H9 (cell line): ENCODE data around the gene SOHLH1. TPM values are rescaled to one million over a fixed set of nuclear protein-coding genes. Genes with fewer than 3 reads are reported as not detected.

Experiments used
- DNase-seq: peaks from one replicate; pipeline ENCODE4 v3.0.0-alpha.2; 2017
- H2AFZ ChIP-seq: one replicate; pipeline ENCODE4 v1.6.1; 2013; ENCODE audit warnings: mild to moderate bottlenecking, low read length, control low read depth, moderate library complexity
- H2AK5ac ChIP-seq: 2 replicates; pipeline ENCODE4 v1.6.1; 2013; ENCODE audit warnings: low read length, control low read depth, mixed read lengths; ENCODE audit not compliant: insufficient read length
- H2BK120ac ChIP-seq: one replicate; pipeline ENCODE4 v1.6.1; 2013; ENCODE audit warnings: low read depth, mild to moderate bottlenecking, low read length, control low read depth, inconsistent platforms; ENCODE audit not compliant: poor library complexity, severe bottlenecking
- H2BK12ac ChIP-seq: 2 replicates; pipeline ENCODE4 v1.6.1; 2013; ENCODE audit warnings: low read length, control low read depth, mixed read lengths, low read depth; ENCODE audit not compliant: insufficient read length
- H2BK15ac ChIP-seq: 2 replicates; pipeline ENCODE4 v1.6.1; 2013; ENCODE audit warnings: low read depth, low read length, control low read depth
- H2BK20ac ChIP-seq: one replicate; pipeline ENCODE4 v1.6.1; 2013; ENCODE audit warnings: low read depth, mild to moderate bottlenecking, low read length, control low read depth, inconsistent platforms; ENCODE audit not compliant: poor library complexity, severe bottlenecking
- H2BK5ac ChIP-seq: 2 replicates; pipeline ENCODE4 v1.6.1; 2013; ENCODE audit warnings: low read length, control low read depth, mixed read lengths; ENCODE audit not compliant: insufficient read length
- H3K14ac ChIP-seq: 2 replicates; pipeline ENCODE4 v1.6.1; 2013; ENCODE audit warnings: low read length, control low read depth; ENCODE audit not compliant: insufficient read depth
- H3K18ac ChIP-seq: 2 replicates; pipeline ENCODE4 v1.6.1; 2013; ENCODE audit warnings: low read depth, mild to moderate bottlenecking, mixed read lengths, low read length, control low read depth; ENCODE audit not compliant: insufficient read length
- H3K23ac ChIP-seq: 2 replicates; pipeline ENCODE4 v1.6.1; 2013; ENCODE audit warnings: low read length, control low read depth, mixed read lengths, low read depth; ENCODE audit not compliant: insufficient read length
- H3K23me2 ChIP-seq: 2 replicates; pipeline ENCODE4 v1.6.1; 2013; ENCODE audit warnings: low read depth, mild to moderate bottlenecking, mixed read lengths, low read length, control low read depth; ENCODE audit not compliant: insufficient read length, poor library complexity, severe bottlenecking
- H3K27ac ChIP-seq: 2 replicates; pipeline ENCODE4 v1.5.1; 2013; ENCODE audit warnings: low read length, control low read depth, mixed read lengths, low read depth; ENCODE audit not compliant: insufficient read length
- H3K27me3 ChIP-seq: 2 replicates; pipeline ENCODE4 v1.6.1; 2013; ENCODE audit warnings: low read length, control low read depth, inconsistent platforms; ENCODE audit not compliant: insufficient read depth
- H3K4ac ChIP-seq: 2 replicates; pipeline ENCODE4 v1.6.1; 2013; ENCODE audit warnings: low read depth, mild to moderate bottlenecking, control low read depth, inconsistent platforms, low read length, moderate library complexity
- H3K4me1 ChIP-seq: 2 replicates; pipeline ENCODE4 v1.6.1; 2013; ENCODE audit warnings: low read length, control low read depth, inconsistent platforms; ENCODE audit not compliant: insufficient read depth
- H3K4me2 ChIP-seq: 2 replicates; pipeline ENCODE4 v1.6.1; 2013; ENCODE audit warnings: low read length, control low read depth, mixed read lengths; ENCODE audit not compliant: insufficient read length, insufficient read depth
- H3K56ac ChIP-seq: 2 replicates; pipeline ENCODE4 v1.6.1; 2013; ENCODE audit warnings: low read depth, mild to moderate bottlenecking, mixed read lengths, low read length, control low read depth; ENCODE audit not compliant: insufficient read length
- H3K79me1 ChIP-seq: 2 replicates; pipeline ENCODE4 v1.6.1; 2013; ENCODE audit warnings: low read depth, mild to moderate bottlenecking, moderate library complexity, low read length, control low read depth, inconsistent platforms; ENCODE audit not compliant: insufficient read depth, poor library complexity, severe bottlenecking
- H3K79me2 ChIP-seq: 2 replicates; pipeline ENCODE4 v1.6.1; 2013; ENCODE audit warnings: low read length, control low read depth, inconsistent platforms; ENCODE audit not compliant: insufficient read depth
- H3K9ac ChIP-seq: 2 replicates; pipeline ENCODE4 v1.6.1; 2013; ENCODE audit warnings: low read length, control low read depth, mixed read lengths; ENCODE audit not compliant: insufficient read length; ENCODE audit errors: extremely low read depth
- H3K9me3 ChIP-seq: one replicate; pipeline ENCODE4 v1.6.1; 2013; ENCODE audit warnings: low read depth, low read length, inconsistent platforms; ENCODE audit not compliant: control insufficient read depth
- H3T11ph ChIP-seq: one replicate; pipeline ENCODE4 v1.6.1; 2013; ENCODE audit warnings: mild to moderate bottlenecking, low read length, control low read depth, inconsistent platforms
- H4K20me1 ChIP-seq: one replicate; pipeline ENCODE4 v1.6.1; 2013; ENCODE audit not compliant: control insufficient read depth, insufficient read length, insufficient read depth
- H4K5ac ChIP-seq: 2 replicates; pipeline ENCODE4 v1.6.1; 2013; ENCODE audit warnings: low read depth, mild to moderate bottlenecking, mixed read lengths, low read length, control low read depth; ENCODE audit not compliant: insufficient read length
- H4K8ac ChIP-seq: replicated peaks from 2 replicates; pipeline ENCODE4 v1.6.1; 2013; ENCODE audit warnings: low read length, control low read depth, mixed read lengths, low read depth; ENCODE audit not compliant: insufficient read length
- H4K91ac ChIP-seq: 2 replicates; pipeline ENCODE4 v1.6.1; 2013; ENCODE audit warnings: low read depth, mild to moderate bottlenecking, moderate library complexity, mixed read lengths, low read length, control low read depth; ENCODE audit not compliant: insufficient read length
- H3K27ac Mint-ChIP-seq, 3 experiments: 2 replicates in 2 of 3; 3 replicates in 1 of 3; pipeline ENCODE4 v1.8.0; 2020 to 2021; ENCODE audit warnings: mixed read lengths in 3 of 3, mild to moderate bottlenecking in 1 of 3, moderate library complexity in 1 of 3
- H3K27me3 Mint-ChIP-seq: 2 replicates; pipeline ENCODE4 v1.8.0; 2021; ENCODE audit warnings: low read depth, mild to moderate bottlenecking, moderate library complexity, mixed read lengths
- H3K36me3 Mint-ChIP-seq, 3 experiments: 2 replicates in 2 of 3; 3 replicates in 1 of 3; pipeline ENCODE4 v1.8.0; 2020 to 2021; ENCODE audit warnings: low read depth in 3 of 3, mixed read lengths in 3 of 3; ENCODE audit not compliant: insufficient read depth in 1 of 3
- H3K4me1 Mint-ChIP-seq, 2 experiments: 2 replicates each; pipeline ENCODE4 v1.8.0; 2020; ENCODE audit warnings: mixed read lengths in 2 of 2
- H3K4me3 Mint-ChIP-seq, 2 experiments: 2 replicates in 1 of 2; 3 replicates in 1 of 2; pipeline ENCODE4 v1.8.0; 2020 to 2021; ENCODE audit warnings: mild to moderate bottlenecking in 2 of 2, mixed read lengths in 2 of 2, moderate library complexity in 1 of 2
- H3K9me3 Mint-ChIP-seq, 2 experiments: 2 replicates in 1 of 2; 3 replicates in 1 of 2; pipeline ENCODE4 v1.8.0; 2020; ENCODE audit warnings: mild to moderate bottlenecking in 2 of 2, mixed read lengths in 2 of 2, moderate library complexity in 1 of 2
- WGBS: extraction: QIAGEN DNeasy Blood & Tissue Kit; methylation state at CpG from one replicate; pipeline ENCODE4 v1.1.7; 2013; ENCODE audit warnings: missing lambda C conversion rate, low lambda C conversion rate, mixed read lengths; ENCODE audit not compliant: insufficient read length; ENCODE audit errors: extremely low coverage; 5-methylcytosine and 5-hydroxymethylcytosine counted together
- total RNA-seq: library from RNA; stranded (reverse); gene quantifications from 2 replicates; pipeline ENCODE4 v1.2.1, GENCODE V29; 2021
- TF ChIP-seq, protein P1 (sequence below): fragments of 200-600 bp; sonication (generic); conservative IDR thresholded peaks from 3 replicates; pipeline ENCODE4 v1.8.0; 2021; ENCODE audit warnings: antibody characterized with exemption, mild to moderate bottlenecking

SOHLH1 gene
- total RNA-seq, 1 experiment from 2014 or later = not detected

DNA sequence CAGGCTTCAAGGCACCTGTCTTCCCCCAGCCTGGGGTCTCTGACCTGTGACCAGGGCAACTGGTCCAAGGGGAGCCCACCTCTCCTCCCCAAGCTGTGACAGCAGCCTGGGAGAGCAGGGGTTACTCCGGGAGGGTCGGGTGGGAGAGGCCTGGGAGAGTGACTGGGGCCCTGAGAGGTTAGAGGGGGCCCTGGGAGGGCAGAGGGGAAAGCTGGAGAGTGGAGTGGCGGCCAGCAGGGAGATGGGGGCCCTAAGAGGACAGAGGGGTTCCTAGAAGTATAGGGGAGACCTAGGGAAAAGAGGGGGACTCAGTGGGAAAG, 35.9 kb downstream of the SOHLH1 start:
- H2AK5ac ChIP-seq = no peak overlapping the region
- peaks cover 2% of the 10 kb centered on the region for H4K20me1 ChIP-seq
- no peak overlapping the region for H4K5ac ChIP-seq
- no peak overlapping the region for H2BK5ac ChIP-seq
- no peaks in the 10 kb centered on the region for H3K79me2 ChIP-seq
- H3K9ac ChIP-seq = no peak overlapping the region
- no peaks in the 10 kb centered on the region for H3K79me1 ChIP-seq
- H3K4me1 ChIP-seq = no peaks in the 10 kb centered on the region
- no peak overlapping the region for H2AFZ ChIP-seq
- H3K9me3 ChIP-seq = peaks cover under 1% of the 10 kb centered on the region
- no peak for DNase-seq
- H3K4ac ChIP-seq = no peak overlapping the region
- H3K23me2 ChIP-seq = no peaks in the 10 kb centered on the region
- H4K91ac ChIP-seq = no peak overlapping the region
- H2BK15ac ChIP-seq = no peak overlapping the region
- H3K14ac ChIP-seq = no peak overlapping the region
- no peak overlapping the region for H3T11ph ChIP-seq
- H3K23ac ChIP-seq = no peak overlapping the region
- H2BK120ac ChIP-seq = no peak overlapping the region
- H3K4me1 Mint-ChIP-seq = peaks cover 9 to 14% of the 10 kb centered on the region in 2 experiments
- H3K27ac ChIP-seq = no peak overlapping the region
- no peaks in the 10 kb centered on the region for H3K27me3 ChIP-seq
- no peak overlapping the region for H4K8ac ChIP-seq
- H3K18ac ChIP-seq = no peak overlapping the region
- H3K27ac Mint-ChIP-seq = no peak overlapping the region; a peak in 1 of 7 replicates
- peaks cover 2 to 21% (median 4%) of the 10 kb centered on the region in 3 experiments for H3K36me3 Mint-ChIP-seq
- WGBS = no CpG with 5 or more reads among the region's 3 CpGs
- no peak overlapping the region for H3K56ac ChIP-seq
- H2BK12ac ChIP-seq = no peak overlapping the region
- no peak overlapping the region for H3K4me3 Mint-ChIP-seq
- H3K4me2 ChIP-seq = no peak overlapping the region
- TF ChIP-seq, protein P1, sequence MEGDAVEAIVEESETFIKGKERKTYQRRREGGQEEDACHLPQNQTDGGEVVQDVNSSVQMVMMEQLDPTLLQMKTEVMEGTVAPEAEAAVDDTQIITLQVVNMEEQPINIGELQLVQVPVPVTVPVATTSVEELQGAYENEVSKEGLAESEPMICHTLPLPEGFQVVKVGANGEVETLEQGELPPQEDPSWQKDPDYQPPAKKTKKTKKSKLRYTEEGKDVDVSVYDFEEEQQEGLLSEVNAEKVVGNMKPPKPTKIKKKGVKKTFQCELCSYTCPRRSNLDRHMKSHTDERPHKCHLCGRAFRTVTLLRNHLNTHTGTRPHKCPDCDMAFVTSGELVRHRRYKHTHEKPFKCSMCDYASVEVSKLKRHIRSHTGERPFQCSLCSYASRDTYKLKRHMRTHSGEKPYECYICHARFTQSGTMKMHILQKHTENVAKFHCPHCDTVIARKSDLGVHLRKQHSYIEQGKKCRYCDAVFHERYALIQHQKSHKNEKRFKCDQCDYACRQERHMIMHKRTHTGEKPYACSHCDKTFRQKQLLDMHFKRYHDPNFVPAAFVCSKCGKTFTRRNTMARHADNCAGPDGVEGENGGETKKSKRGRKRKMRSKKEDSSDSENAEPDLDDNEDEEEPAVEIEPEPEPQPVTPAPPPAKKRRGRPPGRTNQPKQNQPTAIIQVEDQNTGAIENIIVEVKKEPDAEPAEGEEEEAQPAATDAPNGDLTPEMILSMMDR = no peak
- H2BK20ac ChIP-seq = no peak overlapping the region
- no peaks in the 10 kb centered on the region; the same call in 1 of the 2 replicates for H3K27me3 Mint-ChIP-seq
- peaks cover 2% of the 10 kb centered on the region in 2 experiments for H3K9me3 Mint-ChIP-seq
